GM19324 (cell line): ENCODE data around the gene FAM53A.
"Not testable (repeated sequence)": the region's sequence is repeated elsewhere in the genome, so short reads cannot be mapped to it uniquely, and the experiment has no call there.

Experiments used
- ATAC-seq: cut with Tn5 transposase; IDR thresholded peaks from one replicate; pipeline ENCODE4 v1.9.1; 2021; ENCODE audit warnings: mild to moderate bottlenecking, moderate library complexity; ENCODE audit not compliant: unreplicated experiment, low FRiP score

The FAM53A gene

DNA sequence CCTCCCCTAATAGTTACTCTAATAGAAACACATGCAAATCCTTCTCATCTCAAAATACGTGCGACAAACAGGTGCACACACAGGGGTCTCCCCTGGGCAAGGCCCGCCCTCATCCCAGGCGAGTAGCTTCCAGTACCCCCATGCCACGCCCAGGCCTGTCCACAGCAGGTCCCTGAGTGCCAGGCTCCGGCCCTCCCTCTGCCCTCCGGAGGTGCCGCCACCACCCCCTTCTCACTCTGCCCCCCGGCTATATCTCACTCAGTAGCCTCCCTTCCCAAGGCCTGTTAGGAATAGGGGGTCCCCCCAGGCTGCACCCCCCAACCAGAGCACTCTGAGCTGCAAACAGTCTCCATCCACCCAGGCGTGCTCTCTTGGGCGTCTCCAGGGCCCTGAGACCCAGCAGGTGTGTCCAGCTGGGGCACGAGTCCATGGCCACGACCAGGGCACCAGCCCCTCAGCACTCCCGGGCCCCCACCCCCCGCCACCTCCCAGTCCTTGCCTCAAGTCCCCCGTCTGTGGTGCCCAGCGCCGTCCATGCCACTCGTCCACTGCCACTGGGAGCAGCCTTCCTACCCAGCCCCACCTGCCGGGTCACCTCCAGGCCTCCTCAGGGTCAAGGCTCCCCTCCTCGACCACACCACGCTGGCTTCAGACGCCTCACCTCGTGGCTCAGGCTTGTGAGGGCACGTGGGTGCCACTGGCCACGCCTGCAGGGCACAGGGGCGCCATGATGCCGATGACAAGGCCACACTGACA lies 41.7 kb downstream of the FAM53A start:
- no peak for ATAC-seq

DNA sequence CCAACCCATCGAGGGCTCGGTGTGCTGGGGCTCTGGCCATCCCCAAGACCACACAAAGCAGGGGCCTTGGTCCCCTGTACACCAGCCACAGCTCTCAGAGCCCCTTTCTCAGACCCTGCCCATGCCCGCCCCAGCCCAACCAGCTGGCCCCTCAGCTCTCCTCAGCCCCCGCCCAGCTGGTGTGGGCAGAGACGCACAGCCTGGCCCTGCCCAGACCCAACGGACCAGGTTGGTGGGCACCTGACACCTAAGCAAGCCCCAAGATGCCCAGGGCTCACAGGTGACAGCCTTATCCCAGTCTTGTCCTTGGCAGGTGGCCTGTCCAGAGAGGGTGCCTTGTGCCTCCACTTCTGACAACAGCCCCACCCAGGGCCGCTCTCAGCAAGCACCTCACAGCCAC lies 42.4 kb downstream of the FAM53A start:
- ATAC-seq = no peak

DNA sequence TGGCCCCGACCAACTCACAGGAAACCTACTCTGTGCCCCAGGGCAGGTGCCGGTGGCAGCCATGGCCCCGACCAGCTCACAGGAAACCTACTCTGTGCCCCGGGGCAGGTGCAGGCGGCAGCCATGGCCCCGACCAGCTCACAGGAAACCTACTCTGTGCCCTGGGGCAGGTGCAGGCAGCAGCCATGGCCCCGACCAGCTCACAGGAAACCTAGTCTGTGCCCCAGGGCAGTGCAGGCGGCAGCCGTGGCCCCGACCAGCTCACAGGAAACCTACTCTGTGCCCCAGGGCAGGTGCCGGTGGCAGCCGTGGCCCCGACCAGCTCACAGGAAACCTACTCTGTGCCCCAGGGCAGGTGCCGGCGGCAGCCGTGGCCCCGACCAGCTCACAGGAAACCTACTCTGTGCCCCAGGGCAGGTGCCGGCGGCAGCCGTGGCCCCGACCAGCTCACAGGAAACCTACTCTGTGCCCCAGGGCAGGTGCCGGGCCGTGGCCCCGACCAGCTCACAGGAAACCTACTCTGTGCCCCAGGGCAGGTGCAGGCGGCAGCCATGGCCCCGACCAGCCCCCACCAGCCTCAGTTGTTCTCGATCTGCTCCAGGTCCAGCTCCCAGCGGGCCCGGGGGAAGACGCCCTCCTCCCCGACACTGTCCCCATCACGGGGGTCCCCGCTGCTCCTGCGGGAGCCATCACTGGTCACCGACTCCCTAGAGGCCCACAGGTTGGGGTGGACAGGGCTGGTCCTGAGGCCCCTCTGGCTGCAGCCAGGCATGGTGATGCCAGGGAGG lies 43.2 kb downstream of the FAM53A start:
- ATAC-seq = not testable (repeated sequence)

DNA sequence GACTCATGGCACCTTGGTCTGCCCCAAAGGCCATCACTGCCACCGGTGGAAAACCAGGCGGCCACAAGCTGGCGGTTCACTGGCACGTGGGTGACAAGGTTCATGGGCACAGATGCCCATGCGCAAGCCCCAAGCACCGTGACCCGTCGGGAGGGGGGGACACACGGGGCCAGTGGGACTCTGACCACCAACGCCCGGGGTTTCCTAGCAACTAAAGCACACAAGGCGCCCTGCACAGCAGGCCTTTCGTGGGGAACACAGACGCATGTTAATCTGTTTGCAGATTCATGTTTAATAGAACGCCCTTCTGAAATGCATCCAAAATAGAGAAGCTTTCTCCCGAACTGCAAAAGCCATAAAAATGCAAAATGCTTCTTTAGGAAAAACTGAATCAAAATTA lies 43.9 kb downstream of the FAM53A start:
- no peak for ATAC-seq

DNA sequence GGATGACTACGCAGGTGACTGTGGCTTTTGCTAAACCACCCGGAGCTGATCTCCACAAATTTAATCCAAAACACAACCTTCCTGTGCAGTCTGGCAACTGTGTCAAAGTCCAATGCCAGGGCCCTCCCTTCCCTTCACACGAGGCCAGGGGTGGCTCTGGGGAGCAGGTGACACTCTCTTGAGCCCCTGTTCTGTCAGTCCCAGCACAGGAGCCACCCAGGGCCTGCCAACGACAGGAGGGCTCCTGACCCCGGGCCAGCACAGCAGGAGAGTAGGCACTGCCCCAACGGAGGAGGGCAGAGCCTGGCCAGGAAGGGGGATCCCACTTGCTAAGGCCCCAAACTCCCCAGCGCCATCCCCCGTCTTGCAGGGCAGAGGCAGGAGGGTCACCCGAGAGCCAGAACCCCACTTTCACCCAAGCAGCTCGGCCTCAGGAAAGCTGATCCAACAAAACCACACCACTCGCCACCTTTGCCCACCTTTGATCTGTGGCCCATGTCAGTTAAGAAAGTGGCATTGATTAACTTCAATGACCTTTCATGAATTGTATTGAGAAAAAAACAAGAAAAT lies 44.7 kb downstream of the FAM53A start:
- ATAC-seq = no peak

DNA sequence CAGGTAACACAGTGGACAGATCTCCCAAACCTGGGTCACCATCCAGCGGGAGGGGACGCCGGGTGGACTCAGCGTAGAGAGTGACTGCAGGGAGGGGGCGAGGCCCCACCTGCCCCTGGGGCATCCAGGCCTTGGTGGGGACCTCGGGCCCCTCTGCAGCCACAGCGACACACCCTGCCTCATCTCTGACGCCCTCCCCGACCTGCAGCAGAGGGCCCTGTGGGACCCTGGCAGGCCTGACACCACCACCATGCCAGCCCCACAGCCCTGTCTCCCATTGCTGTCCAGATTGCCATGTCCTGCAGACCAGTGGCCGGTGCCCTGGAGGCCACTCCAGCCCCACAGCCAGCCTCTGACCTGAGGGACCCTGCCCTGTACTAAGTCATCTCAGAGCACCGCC lies 45.2 kb downstream of the FAM53A start:
- no peak for ATAC-seq

DNA sequence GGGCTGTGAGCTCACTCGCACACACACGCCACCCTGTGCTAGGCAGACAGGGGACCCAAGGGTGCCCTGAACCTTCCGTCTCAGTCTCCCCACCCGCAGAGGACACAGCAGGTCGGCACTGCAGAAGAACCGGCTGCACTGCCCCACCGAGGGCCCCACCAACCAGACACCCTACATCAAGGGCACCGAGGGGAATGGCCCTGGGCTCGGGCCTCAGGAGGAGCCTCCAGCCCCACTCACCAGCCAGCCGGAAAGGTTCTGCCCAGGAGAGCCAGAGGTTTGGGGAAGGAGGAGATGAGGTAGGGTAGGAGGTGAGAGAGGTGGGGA lies 45.9 kb downstream of the FAM53A start:
- no peak for ATAC-seq

DNA sequence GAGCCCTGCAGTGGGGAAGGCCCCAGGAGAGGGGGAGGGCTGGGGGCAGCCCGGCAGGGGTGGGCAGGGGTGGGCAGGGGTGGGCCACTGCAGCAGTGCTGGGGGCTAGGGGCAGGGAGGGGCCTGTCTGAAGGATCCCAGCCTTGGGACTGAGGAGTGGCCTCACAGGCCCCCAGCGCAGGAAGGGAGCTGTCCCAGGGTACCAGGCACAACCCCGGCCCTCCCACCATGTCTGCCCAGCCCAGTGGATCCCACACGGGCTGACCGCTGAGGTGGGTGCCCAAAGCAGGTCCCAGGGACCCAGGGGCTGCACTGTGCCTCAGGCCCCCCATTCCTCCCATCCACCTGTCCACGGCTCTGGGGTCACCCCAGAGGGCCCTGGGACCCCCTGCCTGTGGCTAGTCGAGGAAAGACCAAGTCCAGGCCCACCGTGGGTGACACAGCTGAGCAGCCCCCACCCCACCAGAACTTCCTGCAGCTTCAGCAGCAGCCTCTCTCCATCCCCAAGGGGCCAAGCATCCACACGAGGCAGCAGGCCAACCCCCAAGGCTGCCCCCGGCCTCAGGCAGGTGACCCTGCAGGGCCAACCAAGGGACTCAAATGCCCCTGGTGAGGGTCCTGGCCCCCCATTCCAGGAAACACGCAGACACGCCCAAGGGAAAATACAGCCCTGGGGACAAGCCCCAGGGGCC lies 46.4 kb downstream of the FAM53A start:
- no peak for ATAC-seq

DNA sequence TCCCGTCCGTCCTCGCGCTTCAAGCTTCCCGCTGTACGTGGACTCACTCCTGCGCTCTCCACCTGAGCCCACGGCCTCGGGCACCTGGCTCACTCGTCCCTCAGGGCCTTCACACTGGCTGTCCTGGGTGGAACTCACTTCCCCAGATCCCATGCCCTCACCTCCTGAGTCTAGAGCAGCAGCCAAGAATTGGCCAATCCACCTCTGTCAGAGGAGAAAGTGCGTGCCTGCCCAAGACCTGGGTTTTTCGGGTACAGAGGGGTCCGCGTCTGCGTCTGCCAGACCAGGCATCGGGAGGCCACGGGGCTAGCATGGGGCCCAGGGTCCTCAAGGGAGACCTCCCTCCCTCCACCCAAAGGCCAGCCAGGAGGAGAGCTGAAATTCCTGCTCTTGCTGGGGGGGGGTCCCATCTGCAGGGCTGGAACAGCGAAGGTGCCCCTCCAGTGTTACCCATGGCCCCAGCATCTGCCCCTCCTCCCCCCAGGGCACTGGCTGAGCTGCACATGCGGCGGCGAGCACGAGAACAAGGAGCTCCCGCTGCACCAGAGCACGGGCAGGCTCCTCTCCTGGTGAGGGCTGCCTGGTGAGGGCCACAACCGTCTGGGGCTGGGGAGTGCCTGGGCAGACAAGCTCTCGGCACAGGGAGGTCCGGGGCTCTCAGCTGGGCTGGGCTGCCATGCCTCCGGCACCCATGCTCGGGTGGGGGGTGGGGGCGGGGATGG lies 47.5 kb downstream of the FAM53A start:
- no peak for ATAC-seq

DNA sequence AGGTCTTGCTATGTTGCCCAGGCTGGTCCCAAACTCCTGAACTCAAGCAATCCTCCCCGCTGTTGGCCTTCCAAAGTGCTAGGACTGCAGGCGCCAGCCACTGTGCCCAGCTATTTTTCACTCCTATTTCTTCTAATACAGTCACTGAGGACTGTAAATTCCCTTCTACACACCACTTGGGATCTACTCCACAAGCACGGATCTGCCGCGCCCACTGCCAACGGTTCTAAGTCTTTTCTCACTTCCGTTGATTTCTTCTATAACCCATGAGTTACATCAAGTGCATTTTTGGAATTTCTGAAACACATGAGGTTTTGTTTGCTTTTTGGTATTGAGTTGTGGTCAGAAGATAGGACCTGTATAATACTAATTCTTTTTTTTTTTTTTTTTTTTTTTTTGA lies 48.6 kb downstream of the FAM53A start:
- no peak for ATAC-seq

DNA sequence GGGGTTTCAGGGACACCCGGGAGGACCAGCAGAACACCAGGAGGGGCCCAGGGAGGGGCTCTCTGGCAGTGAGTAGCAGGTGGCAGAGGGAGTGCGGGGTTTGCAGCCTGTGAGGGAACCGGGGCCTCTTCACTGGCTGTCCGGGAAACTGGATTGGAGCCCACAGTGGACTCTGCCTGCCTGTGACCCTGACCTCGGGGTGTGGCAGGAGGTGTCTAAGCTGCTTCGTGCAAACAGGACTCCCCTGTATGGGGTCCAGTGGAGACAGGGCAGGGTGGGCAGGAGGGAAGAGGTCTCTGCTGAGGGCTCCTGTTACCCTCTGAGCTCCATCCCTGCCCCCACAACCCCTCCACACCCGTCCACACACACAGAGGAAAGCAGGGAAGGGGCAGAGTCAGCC lies 50.1 kb downstream of the FAM53A start:
- ATAC-seq = no peak

DNA sequence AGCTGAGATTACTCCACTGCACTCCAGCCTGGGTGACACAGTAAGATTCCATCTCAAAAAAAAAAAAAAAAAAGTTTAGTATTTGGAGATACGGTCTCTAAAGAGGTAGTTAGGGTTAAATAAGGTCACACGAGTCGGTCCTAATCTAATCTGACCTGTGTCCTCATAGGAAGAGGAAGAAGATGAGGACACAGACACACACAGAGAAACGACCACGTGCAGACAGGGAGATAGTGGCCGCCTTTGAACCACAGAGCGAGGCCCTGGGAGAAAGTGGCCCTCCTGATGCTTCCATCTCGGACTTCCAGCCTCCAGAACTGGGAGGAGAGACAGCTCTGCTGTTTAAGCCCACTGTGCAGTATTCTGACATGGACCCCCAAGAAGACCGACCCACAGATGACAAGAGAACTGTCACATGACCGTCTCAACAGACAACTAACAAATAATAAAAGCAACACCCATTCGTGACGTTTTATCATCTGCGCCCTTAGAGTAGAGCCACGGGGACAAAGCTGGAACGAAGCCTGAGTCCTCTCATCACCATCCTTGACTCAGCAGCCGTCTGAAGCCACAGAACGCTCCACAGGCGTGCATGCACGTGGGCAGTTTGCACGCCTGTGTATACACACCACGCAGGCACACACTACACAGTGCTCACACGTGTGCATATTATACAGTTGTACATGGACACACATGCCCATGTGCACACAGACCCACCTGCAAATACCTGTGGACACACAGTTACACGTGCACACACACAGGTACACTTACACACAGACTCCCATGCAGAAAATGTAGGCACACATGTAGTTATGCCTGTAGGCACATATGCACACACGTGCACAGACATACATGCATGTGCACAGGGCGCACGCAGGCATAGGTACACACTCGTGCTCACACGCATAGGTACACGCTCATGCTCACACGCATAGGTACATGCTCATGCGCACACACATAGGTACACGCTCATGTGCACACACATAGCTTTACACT lies 51.7 kb downstream of the FAM53A start:
- no peak for ATAC-seq

DNA sequence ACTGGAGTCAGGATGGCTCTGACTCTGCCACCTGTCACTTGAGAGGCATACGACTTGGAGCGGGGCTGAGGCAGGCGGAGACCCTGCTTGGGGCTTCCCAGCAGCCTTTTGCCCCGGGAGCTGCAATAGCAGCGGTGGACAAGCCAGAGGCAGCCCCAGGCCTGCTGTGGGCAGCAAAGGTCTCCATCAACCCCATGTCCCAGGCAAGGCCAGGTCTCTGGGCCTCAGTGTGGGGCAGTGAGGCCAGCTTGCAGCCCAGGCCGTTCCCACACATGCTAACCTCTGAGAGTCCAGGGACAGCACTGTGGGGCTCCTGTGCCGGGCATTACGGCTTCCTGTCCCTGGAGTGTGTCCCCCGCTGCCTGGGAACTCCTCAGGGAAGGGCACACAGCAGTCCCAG lies 53.0 kb downstream of the FAM53A start:
- no peak for ATAC-seq

DNA sequence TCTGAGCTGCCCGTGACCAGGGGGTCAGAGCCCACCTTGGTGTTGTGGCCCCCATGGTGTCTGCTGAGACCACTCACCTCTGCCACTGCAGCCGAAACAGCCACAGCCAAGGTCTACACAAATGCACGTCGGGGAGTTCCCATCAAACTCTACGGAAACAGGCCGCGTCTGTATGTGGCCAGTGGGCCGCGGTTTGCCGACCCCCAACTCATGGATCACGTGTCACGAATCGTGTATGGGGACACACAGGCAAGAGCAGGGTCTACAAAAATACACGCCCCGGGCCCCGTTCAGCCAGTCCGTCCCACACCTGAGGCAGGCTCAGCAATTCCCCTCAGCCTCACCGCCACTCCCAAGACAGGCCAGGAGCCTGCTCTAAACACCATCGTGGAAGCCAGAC lies 53.8 kb downstream of the FAM53A start:
- no peak for ATAC-seq

DNA sequence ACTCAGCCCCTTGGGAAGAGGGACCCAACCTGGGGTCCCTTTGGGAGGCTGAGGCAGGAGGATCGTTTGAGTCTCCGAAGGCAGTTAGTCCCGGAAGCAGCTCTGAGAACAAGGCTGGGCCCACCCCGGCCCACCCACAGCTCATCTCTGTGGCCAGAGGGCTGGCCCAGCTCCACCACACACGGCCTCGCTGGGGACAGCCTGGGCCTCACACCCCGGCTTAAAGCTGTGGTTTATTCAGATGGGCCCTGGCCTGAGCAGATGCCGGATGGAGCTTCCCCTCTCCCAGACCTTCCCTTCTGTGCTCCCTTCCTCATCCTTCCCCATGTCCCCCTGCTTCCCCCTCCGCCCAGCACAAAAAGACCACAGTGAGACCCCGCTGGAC lies 54.4 kb downstream of the FAM53A start:
- ATAC-seq = no peak

DNA sequence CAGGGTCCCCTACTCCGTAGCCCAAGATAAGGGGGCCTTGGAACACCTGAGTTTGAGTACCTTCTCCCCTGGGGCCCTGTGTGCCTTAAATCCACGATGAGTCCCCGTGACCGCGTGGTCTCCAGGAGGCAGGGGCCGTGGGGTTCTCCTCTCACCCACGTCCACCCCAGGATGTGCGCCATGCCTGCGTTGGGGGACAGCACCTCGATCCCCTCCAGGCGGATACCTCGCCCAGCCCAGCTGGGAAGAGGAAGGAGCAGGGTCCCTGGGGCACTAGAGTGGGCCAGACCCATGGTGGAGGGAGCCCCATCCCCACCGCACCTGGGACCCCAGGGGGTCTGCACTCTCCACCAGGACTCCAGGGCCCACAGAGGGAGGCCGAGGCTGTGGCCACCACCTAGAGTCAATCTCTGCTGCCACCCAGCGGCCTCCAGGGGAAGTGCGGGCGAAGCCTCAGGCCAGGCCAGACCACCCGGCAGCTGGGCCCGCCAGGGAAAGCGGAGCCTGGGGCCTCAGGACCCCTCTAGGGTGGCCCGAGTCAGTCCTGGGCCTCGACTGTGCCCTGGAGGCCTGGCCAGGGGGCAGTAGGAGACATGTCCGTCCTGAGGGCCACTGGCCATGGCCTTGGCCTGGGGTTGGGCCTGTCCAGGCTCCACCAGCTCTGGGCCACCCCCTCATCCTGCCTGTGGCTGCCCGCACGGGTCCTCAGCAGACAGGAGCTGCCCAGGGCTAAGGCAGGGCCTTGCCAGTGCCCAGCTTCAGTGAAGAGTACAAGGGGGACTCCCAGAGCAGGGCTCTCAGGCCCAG lies 55.0 kb downstream of the FAM53A start:
- ATAC-seq = no peak

DNA sequence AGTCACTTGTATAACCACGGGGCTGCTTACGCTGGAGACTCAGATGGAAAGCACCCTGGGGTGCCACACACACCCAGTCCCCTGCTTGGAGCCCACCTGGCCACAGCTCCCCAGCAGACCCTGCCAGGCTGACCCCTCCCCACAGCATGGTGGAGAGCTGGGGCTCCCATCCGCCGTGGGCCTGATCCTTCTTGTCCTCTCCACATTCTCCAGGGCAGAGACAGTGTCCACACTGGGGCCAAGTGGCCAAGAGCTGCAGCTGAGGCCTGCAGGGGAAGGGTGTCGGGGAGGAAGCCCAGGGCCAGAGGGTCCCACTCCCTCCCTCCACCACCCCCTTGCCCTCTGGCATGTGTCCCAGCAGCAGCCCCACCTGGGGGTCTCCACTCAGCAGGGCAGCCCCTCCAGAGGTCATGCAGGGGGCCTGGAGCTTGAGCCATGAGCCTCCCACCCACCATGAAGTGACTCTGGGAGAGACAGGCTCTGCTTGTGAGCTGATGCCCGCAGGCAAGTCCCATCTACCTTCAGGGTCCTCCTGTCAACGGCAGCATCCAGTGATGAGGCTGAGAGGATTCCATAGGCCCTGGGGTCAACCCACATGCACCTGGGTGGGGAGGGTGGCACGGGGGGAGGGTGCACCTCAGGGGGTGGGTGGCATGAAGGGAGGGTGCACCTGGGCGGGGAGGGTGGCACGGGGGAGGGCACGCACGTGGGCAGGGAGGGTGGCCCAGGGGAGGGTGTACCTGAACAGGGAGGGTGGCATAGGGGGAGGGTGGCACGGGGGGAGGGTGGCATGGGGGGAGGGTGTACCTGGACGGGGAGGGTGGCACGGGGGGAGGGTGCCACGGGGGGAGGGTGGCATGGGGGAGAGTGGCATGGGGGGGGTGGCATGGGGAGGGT lies 56.4 kb downstream of the FAM53A start:
- ATAC-seq = no peak

DNA sequence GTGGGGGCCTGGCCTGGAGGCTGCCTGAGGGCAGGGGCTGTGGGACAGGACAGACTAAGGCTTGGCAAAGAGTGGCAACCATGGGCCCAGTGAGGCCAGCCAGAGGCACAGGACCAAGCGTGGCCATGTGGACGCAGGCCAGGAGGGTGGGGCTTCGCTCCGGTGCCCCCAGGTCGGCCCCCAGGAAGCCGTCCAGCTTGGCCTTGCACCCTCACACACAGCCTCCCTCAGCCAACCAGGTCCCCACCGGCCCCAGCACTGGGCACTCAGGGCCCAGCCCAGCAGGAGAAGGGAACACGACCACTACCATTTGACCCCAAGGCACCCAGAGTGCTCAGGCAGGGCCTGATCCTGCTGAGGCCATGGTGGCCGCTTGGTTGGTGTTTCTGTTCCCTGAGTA lies 57.2 kb downstream of the FAM53A start:
- no peak for ATAC-seq
